Keratinocyte (primary cell): ENCODE results near the gene GALNT2. TPM values are rescaled to one million over a fixed set of nuclear protein-coding genes. Genes with fewer than 3 reads are reported as not detected.

Experiments
- DNase-seq: peaks from one replicate; pipeline ENCODE4 v3.0.0-alpha.2; 2011; ENCODE audit warnings: low read depth, missing footprints, low spot score
- FAIRE-seq: peaks from 2 replicates; lab custom pipeline; 2011; peaks lifted over from hg19 to GRCh38; lab: Jason Lieb, UNC
- H2AFZ ChIP-seq: 2 replicates; pipeline ENCODE4 v1.6.0; 2012; ENCODE audit warnings: low read length, control low read depth, inconsistent platforms; ENCODE audit not compliant: control insufficient read depth
- H3K27ac ChIP-seq: 2 replicates; pipeline ENCODE4 v1.5.1; 2011; ENCODE audit warnings: low read length; ENCODE audit not compliant: control insufficient read depth, insufficient read depth
- H3K27me3 ChIP-seq: 3 replicates; pipeline ENCODE4 v1.6.0; 2011; ENCODE audit warnings: low read length; ENCODE audit not compliant: control insufficient read depth, insufficient read depth; ENCODE audit errors: extremely low read depth
- H3K36me3 ChIP-seq, 2 experiments: 2 replicates in 1 of 2; 3 replicates in 1 of 2; pipeline ENCODE4 v1.5.1; 2011; ENCODE audit warnings: low read length in 2 of 2, mild to moderate bottlenecking in 1 of 2; ENCODE audit not compliant: control insufficient read depth in 2 of 2, insufficient read depth in 2 of 2; ENCODE audit errors: extremely low read depth in 1 of 2
- H3K4me1 ChIP-seq: 3 replicates; pipeline ENCODE4 v1.5.1; 2011; ENCODE audit warnings: low read length; ENCODE audit not compliant: control insufficient read depth, insufficient read depth; ENCODE audit errors: extremely low read depth
- H3K4me2 ChIP-seq: 3 replicates; pipeline ENCODE4 v1.6.0; 2011; ENCODE audit warnings: low read depth, low read length; ENCODE audit not compliant: control insufficient read depth, insufficient read depth; ENCODE audit errors: extremely low read depth
- H3K4me3 ChIP-seq, 3 experiments: fragments of 200-600 bp in 1 of 3; sonication (generic) in 1 of 3; 2 replicates in 2 of 3; 3 replicates in 1 of 3; pipeline ENCODE4 v1.5.1; 2011 to 2016; ENCODE audit warnings: low read length in 3 of 3, mild to moderate bottlenecking in 3 of 3, control low read depth in 2 of 3, inconsistent platforms in 1 of 3, low read depth in 1 of 3, mixed read lengths in 1 of 3, mixed run types in 1 of 3, moderate library complexity in 1 of 3; ENCODE audit not compliant: control insufficient read depth in 2 of 3, insufficient read depth in 2 of 3; ENCODE audit errors: extremely low read depth in 1 of 3
- H3K79me2 ChIP-seq: 2 replicates; pipeline ENCODE4 v1.6.0; 2012; ENCODE audit warnings: low read length; ENCODE audit not compliant: control insufficient read depth, insufficient read depth
- H3K9ac ChIP-seq: 3 replicates; pipeline ENCODE4 v1.6.0; 2011; ENCODE audit warnings: low read length; ENCODE audit not compliant: control insufficient read depth, insufficient read depth; ENCODE audit errors: extremely low read depth
- H3K9me1 ChIP-seq: 3 replicates; pipeline ENCODE4 v1.6.0; 2011; ENCODE audit warnings: low read length; ENCODE audit not compliant: control insufficient read depth, insufficient read depth; ENCODE audit errors: extremely low read depth
- H3K9me3 ChIP-seq: 2 replicates; pipeline ENCODE4 v1.5.1; 2012; ENCODE audit warnings: low read depth, low read length; ENCODE audit not compliant: control insufficient read depth
- H4K20me1 ChIP-seq: 3 replicates; pipeline ENCODE4 v1.6.0; 2011; ENCODE audit warnings: low read length; ENCODE audit not compliant: control insufficient read depth, insufficient read depth; ENCODE audit errors: extremely low read depth
- EZH2 ChIP-seq: IDR thresholded peaks from one replicate; pipeline ENCODE4 v1.6.1; 2012; ENCODE audit warnings: inconsistent platforms, mild to moderate bottlenecking, low read length, moderate library complexity
- dilution Hi-C: fragments of 300-500 bp; cut with MboI; formaldehyde crosslinking; loops from one replicate; pipeline ENCODE4 v1.7.0; 2020; ENCODE audit warnings: low sequenced_read_pairs; ENCODE audit not compliant: extremely low pct_ligation_motif_present
- polyA plus RNA-seq, 5 experiments: library from polyadenylated mRNA; depleted of rRNA in 3 of 5; stranded (reverse) in 3 of 5; stranded (forward) in 1 of 5; unstranded in 1 of 5; fragments of >200 nt; gene quantifications; 1 replicate in 1 of 5; 2 replicates in 3 of 5; 3 replicates in 1 of 5; pipeline versions ENCODE4 v1.2.1 to v1.2.3, GENCODE V29; 2011 to 2012; ENCODE audit warnings: missing spikeins in 2 of 5, low read depth in 1 of 5, low replicate concordance in 1 of 5
- TF ChIP-seq, protein P1 (sequence below), 3 experiments: IDR thresholded peaks in 1 of 3; conservative IDR thresholded peaks in 1 of 3; optimal IDR thresholded peaks in 1 of 3; 2 replicates in 2 of 3; 3 replicates in 1 of 3; pipeline versions ENCODE3 to v1.5.1; 2011; ENCODE audit warnings: low read length in 3 of 3, mild to moderate bottlenecking in 3 of 3, moderate library complexity in 2 of 3, control low read depth in 1 of 3, inconsistent platforms in 1 of 3; ENCODE audit not compliant: insufficient read depth in 2 of 3; ENCODE audit errors: extremely low read depth in 1 of 3

Gene GALNT2
- polyA plus RNA-seq, 1 donor (not counting 4 experiments of a cell fraction or from before 2014, with no cell fraction given) = 61.7 TPM

DNA sequence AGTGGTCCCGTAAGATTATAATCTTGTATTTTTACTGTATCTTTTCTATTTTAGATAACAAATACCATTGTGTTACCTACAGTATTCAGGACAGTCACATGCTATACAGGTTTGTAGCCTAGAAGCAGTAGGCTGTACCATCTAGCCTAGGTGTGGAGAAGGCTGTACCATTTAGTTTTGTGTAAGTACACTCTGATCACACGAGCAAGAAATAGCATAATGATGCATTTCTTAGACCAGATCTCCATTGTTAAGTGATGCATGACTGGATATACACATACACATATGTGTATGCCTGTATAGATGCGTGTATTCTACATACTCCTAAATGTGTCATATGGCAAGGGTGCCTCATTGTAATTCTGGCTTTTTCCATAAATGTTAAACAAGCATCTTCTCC, 33.9 kb downstream of the GALNT2 start:
- H4K20me1 ChIP-seq = peaks cover 10% of the 10 kb centered on the region
- no peak overlapping the region for H3K4me3 ChIP-seq
- H3K27ac ChIP-seq = no peak overlapping the region
- FAIRE-seq (no peak), DNase-seq (no peak)
- peaks cover 78% of the 10 kb centered on the region for H3K79me2 ChIP-seq
- TF ChIP-seq, protein P1, sequence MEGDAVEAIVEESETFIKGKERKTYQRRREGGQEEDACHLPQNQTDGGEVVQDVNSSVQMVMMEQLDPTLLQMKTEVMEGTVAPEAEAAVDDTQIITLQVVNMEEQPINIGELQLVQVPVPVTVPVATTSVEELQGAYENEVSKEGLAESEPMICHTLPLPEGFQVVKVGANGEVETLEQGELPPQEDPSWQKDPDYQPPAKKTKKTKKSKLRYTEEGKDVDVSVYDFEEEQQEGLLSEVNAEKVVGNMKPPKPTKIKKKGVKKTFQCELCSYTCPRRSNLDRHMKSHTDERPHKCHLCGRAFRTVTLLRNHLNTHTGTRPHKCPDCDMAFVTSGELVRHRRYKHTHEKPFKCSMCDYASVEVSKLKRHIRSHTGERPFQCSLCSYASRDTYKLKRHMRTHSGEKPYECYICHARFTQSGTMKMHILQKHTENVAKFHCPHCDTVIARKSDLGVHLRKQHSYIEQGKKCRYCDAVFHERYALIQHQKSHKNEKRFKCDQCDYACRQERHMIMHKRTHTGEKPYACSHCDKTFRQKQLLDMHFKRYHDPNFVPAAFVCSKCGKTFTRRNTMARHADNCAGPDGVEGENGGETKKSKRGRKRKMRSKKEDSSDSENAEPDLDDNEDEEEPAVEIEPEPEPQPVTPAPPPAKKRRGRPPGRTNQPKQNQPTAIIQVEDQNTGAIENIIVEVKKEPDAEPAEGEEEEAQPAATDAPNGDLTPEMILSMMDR (optimal IDR thresholded peaks at IDR 0.05 in 1 of 3, IDR thresholded peaks at IDR 0.05 in 1 of 3, conservative IDR thresholded peaks at IDR 0.05 in 1 of 3; ENCODE audit: extremely low read depth in 1 of 3, insufficient read depth in 2 of 3, low read length in 3 of 3) = no peak
- TF ChIP-seq EZH2 = no peak
- H3K36me3 ChIP-seq = peaks cover 3 to 12% of the 10 kb centered on the region in 2 experiments
- H3K9me1 ChIP-seq = peaks cover 6% of the 10 kb centered on the region
- no peaks in the 10 kb centered on the region for H3K27me3 ChIP-seq
- no peak overlapping the region for H2AFZ ChIP-seq
- no peak overlapping the region for H3K9ac ChIP-seq
- peaks cover 26% of the 10 kb centered on the region for H3K4me1 ChIP-seq
- no peak overlapping the region for H3K4me2 ChIP-seq
- no peaks in the 10 kb centered on the region for H3K9me3 ChIP-seq
- dilution Hi-C loops = no loop called here

DNA sequence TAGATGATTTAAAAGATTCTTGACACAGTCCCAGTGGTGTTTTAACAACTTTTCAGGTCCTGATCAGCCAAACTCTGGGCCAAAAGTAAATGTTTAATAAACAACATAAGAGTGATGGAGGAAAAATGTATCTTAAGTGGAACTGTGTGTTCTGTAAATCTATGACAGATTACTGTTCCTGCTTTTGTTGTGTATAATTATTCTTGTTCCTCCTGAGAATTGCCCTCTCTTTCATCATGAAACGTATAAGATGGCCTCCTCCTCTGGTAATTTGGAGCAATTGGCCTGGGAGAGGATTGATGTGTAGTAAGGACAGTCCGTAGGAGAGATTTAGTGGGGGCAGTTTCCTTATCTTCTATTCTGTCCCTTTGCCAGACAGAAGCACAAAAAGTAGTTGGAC, 34.5 kb downstream of the GALNT2 start:
- Histone ChIP-seq H3K9ac (no peak overlapping the region), H3K4me1 (peaks cover 32% of the 10 kb centered on the region), H3K36me3 (peaks cover 2 to 12% of the 10 kb centered on the region in 2 experiments), H3K79me2 (peaks cover 78% of the 10 kb centered on the region), H3K9me1 (peaks cover 6% of the 10 kb centered on the region), H4K20me1 (peaks cover 13% of the 10 kb centered on the region), H3K9me3 (no peaks in the 10 kb centered on the region), H3K27me3 (no peaks in the 10 kb centered on the region), H3K4me2 (no peak overlapping the region), H3K27ac (no peak overlapping the region), H2AFZ (no peak overlapping the region), H3K4me3 (no peak overlapping the region)
- dilution Hi-C loops = no loop called here
- no peak for FAIRE-seq
- no peak for DNase-seq
- TF ChIP-seq, protein P1 (optimal IDR thresholded peaks at IDR 0.05 in 1 of 3, IDR thresholded peaks at IDR 0.05 in 1 of 3, conservative IDR thresholded peaks at IDR 0.05 in 1 of 3; ENCODE audit: extremely low read depth in 1 of 3, insufficient read depth in 2 of 3, low read length in 3 of 3) = no peak
- no peak for TF ChIP-seq EZH2
